T-helper 1 cell treated with Interleukin-12 subunit alpha and Interleukin-12 subunit beta and Interleukin-4 antibody, amounts not matched to agents 30 μg/mL and 1 μg/mL, for 36 hours (primary cell): ENCODE data around the gene SLC13A5.

Source experiments
- H3K27ac Mint-ChIP-seq: one replicate; pipeline ENCODE4 v1.8.0; 2021; ENCODE audit warnings: mild to moderate bottlenecking, mixed read lengths
- H3K27me3 Mint-ChIP-seq: one replicate; pipeline ENCODE4 v1.8.0; 2021; ENCODE audit warnings: low read depth, mixed read lengths
- H3K36me3 Mint-ChIP-seq: one replicate; pipeline ENCODE4 v1.8.0; 2021; ENCODE audit warnings: low read depth, mixed read lengths
- H3K4me1 Mint-ChIP-seq: one replicate; pipeline ENCODE4 v1.8.0; 2021; ENCODE audit warnings: low read depth, mixed read lengths
- H3K4me3 Mint-ChIP-seq: one replicate; pipeline ENCODE4 v1.8.0; 2021; ENCODE audit warnings: mild to moderate bottlenecking, moderate library complexity, mixed read lengths
- H3K9me3 Mint-ChIP-seq: one replicate; pipeline ENCODE4 v1.8.0; 2021; ENCODE audit warnings: mixed read lengths

SLC13A5 gene

GRCh38 chr17:6683730-6684459 lies 29.3 kb downstream of the SLC13A5 start:
- H3K27ac Mint-ChIP-seq: no peak overlapping the region
- H3K27me3 Mint-ChIP-seq: peaks cover 29% of the 10 kb centered on the region
- no peak overlapping the region for H3K4me3 Mint-ChIP-seq

GRCh38 chr17:6683081-6683684 lies 30.0 kb downstream of the SLC13A5 start:
- Mint-ChIP-seq H3K4me1 (no peaks in the 10 kb centered on the region), H3K27me3 (peaks cover 37% of the 10 kb centered on the region), H3K9me3 (no peaks in the 10 kb centered on the region), H3K4me3 (no peak overlapping the region), H3K36me3 (no peaks in the 10 kb centered on the region), H3K27ac (no peak overlapping the region)

More at GRCh38 chr17:6683730-6684459, 29.3 kb downstream of the SLC13A5 start:
- Mint-ChIP-seq H3K4me1 (no peaks in the 10 kb centered on the region), H3K36me3 (no peaks in the 10 kb centered on the region), H3K9me3 (no peaks in the 10 kb centered on the region)

DNA sequence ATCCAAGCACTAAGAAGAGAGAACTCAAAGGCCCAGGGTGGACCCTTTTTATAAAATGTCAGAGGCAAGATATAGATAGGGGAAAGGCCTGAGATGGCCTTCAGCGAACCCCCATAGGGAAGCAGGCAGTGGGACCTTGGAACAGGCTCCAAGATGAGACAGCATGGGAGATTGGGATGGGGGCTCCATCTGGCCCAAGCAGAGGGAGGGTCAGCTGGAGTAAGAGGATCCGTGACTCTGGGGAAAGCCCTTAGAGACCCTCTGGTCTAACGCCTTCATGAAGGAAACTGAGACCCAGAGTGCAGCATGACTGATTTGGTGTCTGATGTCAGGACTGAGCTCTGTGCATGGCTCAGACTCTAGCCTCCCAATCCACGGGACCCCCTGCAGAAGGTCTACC lies 30.8 kb downstream of the SLC13A5 start:
- H3K27me3 Mint-ChIP-seq: peaks cover 39% of the 10 kb centered on the region
- H3K27ac Mint-ChIP-seq: no peak overlapping the region
- no peak overlapping the region for H3K4me3 Mint-ChIP-seq
- H3K4me1 Mint-ChIP-seq: peaks cover 3% of the 10 kb centered on the region
- no peaks in the 10 kb centered on the region for H3K36me3 Mint-ChIP-seq
- no peaks in the 10 kb centered on the region for H3K9me3 Mint-ChIP-seq

DNA sequence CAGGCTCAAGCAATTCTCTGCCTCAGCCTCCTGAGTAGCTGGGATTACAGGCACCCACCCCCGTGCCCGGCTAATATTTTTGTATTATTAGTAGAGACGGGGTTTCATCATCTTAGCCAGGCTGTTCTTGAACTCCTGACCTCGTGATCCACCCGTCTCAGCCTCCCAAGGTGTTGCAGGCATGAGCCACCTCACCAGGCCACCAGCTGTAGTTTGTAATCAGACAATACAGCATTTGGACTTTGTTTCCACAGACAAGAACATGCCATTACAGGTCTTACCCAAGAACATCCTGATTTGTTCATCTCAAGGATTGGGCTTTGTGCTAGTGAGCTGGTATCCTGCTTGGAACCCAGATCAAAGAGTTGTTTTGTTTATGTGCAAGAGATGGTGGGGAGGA lies 31.5 kb downstream of the SLC13A5 start:
- H3K27me3 Mint-ChIP-seq: peaks cover 42% of the 10 kb centered on the region
- peaks cover 6% of the 10 kb centered on the region for H3K4me1 Mint-ChIP-seq
- H3K4me3 Mint-ChIP-seq: no peak overlapping the region
- H3K27ac Mint-ChIP-seq: no peak overlapping the region
- no peaks in the 10 kb centered on the region for H3K9me3 Mint-ChIP-seq
- no peaks in the 10 kb centered on the region for H3K36me3 Mint-ChIP-seq

GRCh38 chr17:6681176-6681575 lies 32.0 kb downstream of the SLC13A5 start:
- H3K9me3 Mint-ChIP-seq: no peaks in the 10 kb centered on the region
- peaks cover 43% of the 10 kb centered on the region for H3K27me3 Mint-ChIP-seq
- H3K36me3 Mint-ChIP-seq: no peaks in the 10 kb centered on the region
- H3K4me1 Mint-ChIP-seq: peaks cover 6% of the 10 kb centered on the region
- no peak overlapping the region for H3K27ac Mint-ChIP-seq
- no peak overlapping the region for H3K4me3 Mint-ChIP-seq

DNA sequence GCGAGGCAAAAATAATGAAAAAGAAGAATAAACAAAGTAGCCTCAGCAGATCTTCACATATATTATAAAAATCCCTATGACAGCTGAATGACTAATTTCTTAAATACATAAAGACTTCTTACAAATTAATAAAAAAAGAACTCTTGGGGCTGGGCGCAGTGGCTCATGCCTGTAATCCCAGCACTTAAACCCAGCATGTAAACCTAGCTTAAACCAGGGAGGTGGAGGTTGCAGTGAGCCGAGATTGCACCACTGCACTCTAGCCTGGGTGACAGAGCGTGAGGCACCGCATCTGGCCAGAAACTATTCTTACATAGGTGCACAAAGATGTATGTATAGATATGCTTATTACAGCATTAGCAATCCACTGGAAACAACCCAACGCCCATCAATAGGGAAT lies 33.9 kb downstream of the SLC13A5 start:
- no peak overlapping the region for H3K27ac Mint-ChIP-seq
- no peaks in the 10 kb centered on the region for H3K36me3 Mint-ChIP-seq
- no peak overlapping the region for H3K4me3 Mint-ChIP-seq
- H3K9me3 Mint-ChIP-seq: no peaks in the 10 kb centered on the region
- peaks cover 47% of the 10 kb centered on the region for H3K27me3 Mint-ChIP-seq
- H3K4me1 Mint-ChIP-seq: peaks cover 6% of the 10 kb centered on the region

- no peaks in the 10 kb centered on the region for H3K36me3 Mint-ChIP-seq
- H3K4me3 Mint-ChIP-seq: no peak overlapping the region
- peaks cover 47% of the 10 kb centered on the region for H3K27me3 Mint-ChIP-seq
- no peaks in the 10 kb centered on the region for H3K9me3 Mint-ChIP-seq
- no peak overlapping the region for H3K27ac Mint-ChIP-seq
- H3K4me1 Mint-ChIP-seq: peaks cover 6% of the 10 kb centered on the region
These were observed 35.2 kb downstream of the SLC13A5 start for GRCh38 chr17:6677946-6678345.

GRCh38 chr17:6677158-6677831 lies 35.9 kb downstream of the SLC13A5 start:
- H3K9me3 Mint-ChIP-seq: no peaks in the 10 kb centered on the region
- H3K27ac Mint-ChIP-seq: no peak overlapping the region
- H3K4me1 Mint-ChIP-seq: peaks cover 6% of the 10 kb centered on the region
- H3K4me3 Mint-ChIP-seq: no peak overlapping the region
- peaks cover 47% of the 10 kb centered on the region for H3K27me3 Mint-ChIP-seq
- no peaks in the 10 kb centered on the region for H3K36me3 Mint-ChIP-seq

- Mint-ChIP-seq H3K27ac (no peak overlapping the region), H3K4me3 (no peak overlapping the region), H3K4me1 (peaks cover 6% of the 10 kb centered on the region), H3K36me3 (no peaks in the 10 kb centered on the region), H3K9me3 (no peaks in the 10 kb centered on the region), H3K27me3 (peaks cover 42% of the 10 kb centered on the region)
These were observed 36.4 kb downstream of the SLC13A5 start for GRCh38 chr17:6676802-6677157.

GRCh38 chr17:6675201-6675825 lies 37.9 kb downstream of the SLC13A5 start:
- H3K4me3 Mint-ChIP-seq: no peak overlapping the region
- H3K27ac Mint-ChIP-seq: no peak overlapping the region
- no peaks in the 10 kb centered on the region for H3K36me3 Mint-ChIP-seq
- no peaks in the 10 kb centered on the region for H3K9me3 Mint-ChIP-seq
- H3K27me3 Mint-ChIP-seq: peaks cover 32% of the 10 kb centered on the region
- peaks cover 6% of the 10 kb centered on the region for H3K4me1 Mint-ChIP-seq

GRCh38 chr17:6674586-6674985 lies 38.6 kb downstream of the SLC13A5 start:
- peaks cover 7% of the 10 kb centered on the region for H3K4me1 Mint-ChIP-seq
- peaks cover 27% of the 10 kb centered on the region for H3K27me3 Mint-ChIP-seq
- no peaks in the 10 kb centered on the region for H3K9me3 Mint-ChIP-seq
- no peaks in the 10 kb centered on the region for H3K36me3 Mint-ChIP-seq
- no peak overlapping the region for H3K27ac Mint-ChIP-seq
- H3K4me3 Mint-ChIP-seq: no peak overlapping the region

- H3K4me1 Mint-ChIP-seq: peaks cover 2% of the 10 kb centered on the region
- peaks cover 19% of the 10 kb centered on the region for H3K27me3 Mint-ChIP-seq
- no peak overlapping the region for H3K27ac Mint-ChIP-seq
- H3K9me3 Mint-ChIP-seq: no peaks in the 10 kb centered on the region
- H3K4me3 Mint-ChIP-seq: no peak overlapping the region
- no peaks in the 10 kb centered on the region for H3K36me3 Mint-ChIP-seq
These were observed 41.7 kb downstream of the SLC13A5 start for GRCh38 chr17:6671431-6671830.

GRCh38 chr17:6670999-6671398 lies 42.2 kb downstream of the SLC13A5 start:
- Mint-ChIP-seq H3K36me3 (no peaks in the 10 kb centered on the region), H3K27me3 (peaks cover 15% of the 10 kb centered on the region), H3K4me3 (no peak overlapping the region), H3K4me1 (peaks cover 2% of the 10 kb centered on the region), H3K27ac (no peak overlapping the region), H3K9me3 (no peaks in the 10 kb centered on the region)

GRCh38 chr17:6670571-6670970 lies 42.6 kb downstream of the SLC13A5 start:
- H3K4me1 Mint-ChIP-seq: peaks cover 2% of the 10 kb centered on the region
- no peak overlapping the region for H3K27ac Mint-ChIP-seq
- H3K27me3 Mint-ChIP-seq: peaks cover 11% of the 10 kb centered on the region
- no peaks in the 10 kb centered on the region for H3K36me3 Mint-ChIP-seq
- no peak overlapping the region for H3K4me3 Mint-ChIP-seq
- no peaks in the 10 kb centered on the region for H3K9me3 Mint-ChIP-seq
